Measurements from ENCODE around the gene RGSL1. TPM values are rescaled to one million over a fixed set of nuclear protein-coding genes. Genes with fewer than 3 reads are reported as not detected.

RGSL1 gene
- total RNA-seq, 2 experiments from 2014 or later = not detected

DNA sequence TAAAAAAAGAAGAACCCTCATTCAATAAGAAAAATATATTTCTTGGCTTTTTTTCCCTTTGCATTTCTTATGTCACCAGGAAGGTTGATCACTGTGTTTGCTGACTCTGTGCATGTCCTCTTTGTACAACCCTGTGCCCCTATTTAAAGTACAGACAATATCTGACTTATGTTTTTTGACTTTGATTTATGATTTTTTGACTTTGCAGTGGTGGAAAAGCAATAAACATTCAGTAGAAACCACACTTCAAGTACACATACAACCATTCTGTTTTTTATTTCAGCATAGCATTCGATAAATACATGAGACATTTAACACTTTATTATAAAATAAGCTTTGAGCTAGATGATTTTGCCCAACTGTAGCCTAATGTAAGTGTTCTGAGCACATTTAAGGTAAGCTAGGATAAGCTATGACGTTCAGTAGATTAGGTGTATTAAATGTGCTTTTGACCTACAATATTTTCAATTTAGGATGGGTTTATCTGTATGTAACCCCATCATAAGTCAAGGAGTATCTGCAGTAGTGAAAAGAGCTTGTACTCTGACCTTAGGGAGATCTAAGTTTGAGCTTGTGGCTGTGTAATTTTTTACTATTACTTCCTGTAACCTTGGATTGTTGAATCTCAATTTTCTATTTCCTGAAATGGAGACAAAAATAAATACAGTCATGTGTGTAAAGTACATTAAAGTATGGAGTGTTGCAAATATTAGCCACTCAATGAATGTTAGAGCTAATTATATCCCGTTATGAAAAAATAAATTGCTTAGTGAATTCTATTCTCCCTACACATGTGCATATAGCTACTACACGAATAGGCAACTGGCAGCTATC, 137.9 kb downstream of the RGSL1 start:
- ChIA-PET POLR2A (interaction anchor here (0.7 to 3.6 kb wide), 12 partner anchors 10 to 558 kb away, joined by 3 to 38 read pairs (median 4); partner anchors contain the start of genes DHX9, NPL and RGS16), CTCF (interaction anchor here (0.7 to 2.8 kb wide), 7 partner anchors 8 to 319 kb away, joined by 3 to 13 read pairs (median 7); no protein-coding TSS in a partner anchor)
- Histone ChIP-seq H3K4me3 (ENCODE audit: low read length) (peak overlapping the region; percentile 83), H3K27ac (ENCODE audit: low read depth in 1 of 2, low read length in 2 of 2) (peak overlapping the region; percentile 89 to 97), H3K9me3 (ENCODE audit: control insufficient read depth in 1 of 2, insufficient read depth in 1 of 2, low read length in 2 of 2) (no peaks in the 10 kb centered on the region), H3K4me1 (ENCODE audit: insufficient read depth, low read length) (peaks cover 37% of the 10 kb centered on the region), H3K36me3 (ENCODE audit: insufficient read depth, low read length) (peaks cover 23% of the 10 kb centered on the region), H3K27me3 (ENCODE audit: control insufficient read depth in 1 of 2, insufficient read depth in 2 of 2, low read length in 2 of 2) (no peaks in the 10 kb centered on the region)
- Mint-ChIP-seq H3K4me3 (peak overlapping the region; percentile 95), H3K36me3 (ENCODE audit: low read depth) (peaks cover 66% of the 10 kb centered on the region), H3K27ac (peak overlapping the region; percentile 99), H3K4me1 (ENCODE audit: low read depth) (peaks cover 61% of the 10 kb centered on the region), H3K27me3 (no peaks in the 10 kb centered on the region), H3K9me3 (peaks cover 2% of the 10 kb centered on the region)
- ATAC-seq (ENCODE audit: poor library complexity) (peak; percentile 13), DNase-seq (peak in 1 of 14 experiments; percentile 28)
- intact Hi-C loops (cut with DNase I, micrococcal nuclease) = loop anchor here (5.0 to 10.0 kb wide), 2 partner anchors 249 to 1953 kb away; partner anchors contain the start of genes DHX9 (in 1 of the 2) and XPR1 (in 1 of the 2)
- TF ChIP-seq, protein P1, sequence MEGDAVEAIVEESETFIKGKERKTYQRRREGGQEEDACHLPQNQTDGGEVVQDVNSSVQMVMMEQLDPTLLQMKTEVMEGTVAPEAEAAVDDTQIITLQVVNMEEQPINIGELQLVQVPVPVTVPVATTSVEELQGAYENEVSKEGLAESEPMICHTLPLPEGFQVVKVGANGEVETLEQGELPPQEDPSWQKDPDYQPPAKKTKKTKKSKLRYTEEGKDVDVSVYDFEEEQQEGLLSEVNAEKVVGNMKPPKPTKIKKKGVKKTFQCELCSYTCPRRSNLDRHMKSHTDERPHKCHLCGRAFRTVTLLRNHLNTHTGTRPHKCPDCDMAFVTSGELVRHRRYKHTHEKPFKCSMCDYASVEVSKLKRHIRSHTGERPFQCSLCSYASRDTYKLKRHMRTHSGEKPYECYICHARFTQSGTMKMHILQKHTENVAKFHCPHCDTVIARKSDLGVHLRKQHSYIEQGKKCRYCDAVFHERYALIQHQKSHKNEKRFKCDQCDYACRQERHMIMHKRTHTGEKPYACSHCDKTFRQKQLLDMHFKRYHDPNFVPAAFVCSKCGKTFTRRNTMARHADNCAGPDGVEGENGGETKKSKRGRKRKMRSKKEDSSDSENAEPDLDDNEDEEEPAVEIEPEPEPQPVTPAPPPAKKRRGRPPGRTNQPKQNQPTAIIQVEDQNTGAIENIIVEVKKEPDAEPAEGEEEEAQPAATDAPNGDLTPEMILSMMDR (IDR thresholded peaks at IDR 0.05) = no peak

DNA sequence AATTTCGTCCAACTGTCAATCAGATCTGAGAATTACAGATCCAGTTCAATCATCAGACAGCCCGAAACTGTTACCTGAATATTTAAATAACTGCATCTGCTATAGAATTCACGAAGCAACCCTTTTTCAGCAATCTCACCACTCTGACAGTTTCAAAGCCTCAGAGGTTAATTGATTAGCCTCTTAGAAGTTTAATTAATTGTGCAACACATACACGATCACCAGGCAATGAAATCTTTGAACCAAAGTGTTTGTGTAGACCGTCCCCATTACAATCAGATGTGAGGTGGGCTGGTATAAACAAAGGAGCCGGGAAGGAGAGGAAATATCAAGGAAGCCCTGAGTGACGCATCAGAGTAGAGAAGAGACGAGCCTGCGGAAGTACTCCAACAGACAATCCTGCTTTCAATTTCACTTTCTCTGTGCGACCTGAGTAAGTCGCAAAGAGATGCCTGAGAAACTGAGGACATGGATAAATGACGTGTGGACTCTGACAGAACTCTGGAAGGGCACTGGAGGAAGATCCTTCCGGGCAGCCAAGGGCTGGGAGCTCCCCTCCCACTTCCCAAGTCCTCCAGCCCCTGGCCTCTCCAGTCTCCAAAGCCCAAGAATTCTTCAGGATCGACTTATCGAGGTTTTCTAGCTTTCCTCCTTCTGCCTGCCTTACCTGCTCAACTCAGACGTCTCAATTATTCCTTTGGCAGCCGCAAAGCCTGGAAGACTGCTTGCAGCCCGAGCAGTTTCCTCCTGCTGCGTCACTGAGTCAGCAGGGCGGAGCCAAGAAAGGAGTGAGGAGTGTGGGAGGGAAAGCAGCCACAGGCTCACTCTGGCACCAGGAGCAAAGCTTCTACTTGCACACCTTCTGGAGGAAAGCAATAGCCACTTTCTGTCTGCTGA, 138.8 kb downstream of the RGSL1 start, which contains the start of gene RNASEL:
TSS of gene RNASEL (minus strand) at position 757 of the 897 bp plus-strand sequence. CDS start 2,450 bp downstream, outside the sequence.
- no peaks in the 10 kb centered on the region for H3K9me3 ChIP-seq (ENCODE audit: control insufficient read depth in 1 of 2, insufficient read depth in 1 of 2, low read length in 2 of 2)
- ATAC-seq (ENCODE audit: poor library complexity) (peak; percentile 85), DNase-seq (peak; percentile 28 to 85 (median 54))
- TF ChIP-seq, protein P1 (IDR thresholded peaks at IDR 0.05) = no peak
- Mint-ChIP-seq H3K4me3 (peak within 1 kb of the TSS; percentile 95), H3K9me3 (peaks cover 2% of the 10 kb centered on the region), H3K4me1 (ENCODE audit: low read depth) (peaks cover 52% of the 10 kb centered on the region), H3K36me3 (ENCODE audit: low read depth) (peaks cover 57% of the 10 kb centered on the region), H3K27me3 (no peaks in the 10 kb centered on the region), H3K27ac (peak within 1 kb of the TSS; percentile 99)
- peak within 1 kb of the TSS; percentile 83 for H3K4me3 ChIP-seq (ENCODE audit: low read length)
- peaks cover 29% of the 10 kb centered on the region for H3K4me1 ChIP-seq (ENCODE audit: insufficient read depth, low read length)
- POLR2A ChIA-PET = interaction anchor here (0.8 to 3.6 kb wide), 16 partner anchors 9 to 559 kb away, joined by 3 to 38 read pairs (median 4); partner anchors contain the start of genes DHX9, NPL and RGS16
- peaks cover 17% of the 10 kb centered on the region for H3K36me3 ChIP-seq (ENCODE audit: insufficient read depth, low read length)
- H3K27ac ChIP-seq (ENCODE audit: low read depth in 1 of 2, low read length in 2 of 2) = peak within 1 kb of the TSS; percentile 89 to 97
- CTCF ChIA-PET = interaction anchor here (1.0 to 2.8 kb wide), 5 partner anchors 12 to 204 kb away, joined by 3 to 13 read pairs (median 9); no protein-coding TSS in a partner anchor
- intact Hi-C loops (cut with DNase I, micrococcal nuclease) = loop anchor here (5.0 to 10.0 kb wide), 2 partner anchors 249 to 1954 kb away; partner anchors contain the start of genes DHX9 (in 1 of the 2) and XPR1 (in 1 of the 2)
- H3K27me3 ChIP-seq (ENCODE audit: control insufficient read depth in 1 of 2, insufficient read depth in 2 of 2, low read length in 2 of 2) = no peaks in the 10 kb centered on the region

All from CD4-positive, alpha-beta T cell (primary cell).